Thoracic aorta (tissue), 2 donors: Measurements from ENCODE around the gene GAD2. TPM values are rescaled to one million over a fixed set of nuclear protein-coding genes. Genes with fewer than 3 reads are reported as not detected.

Experiments
- ATAC-seq: fragments of 150-250 bp; one replicate; pipeline ENCODE4 v1.8.0; 2017; ENCODE audit warnings: low read depth; ENCODE audit not compliant: insufficient number of reproducible peaks, low FRiP score
- DNase-seq: peaks from one replicate; pipeline ENCODE4 v3.0.0-alpha.2; 2020; ENCODE audit warnings: low spot score
- H3K27ac ChIP-seq, 2 donors: fragments of 200-600 bp; sonication (generic); 1 replicate in 1 of 2; 2 replicates in 1 of 2; pipeline ENCODE4 v1.5.1; 2016; ENCODE audit warnings: mild to moderate bottlenecking in 2 of 2, moderate library complexity in 2 of 2
- H3K27me3 ChIP-seq: fragments of 200-600 bp; sonication (generic); replicated peaks from 2 replicates; pipeline ENCODE4 v1.6.0; 2016; ENCODE audit warnings: mild to moderate bottlenecking; ENCODE audit not compliant: insufficient read depth
- H3K36me3 ChIP-seq: fragments of 200-600 bp; sonication (generic); one replicate; pipeline ENCODE4 v1.5.1; 2016
- H3K4me1 ChIP-seq, 2 donors: fragments of 200-600 bp; sonication (generic); 1 replicate in 1 of 2; 2 replicates in 1 of 2; pipeline versions ENCODE4 v1.5.1 to v1.6.0; 2016; ENCODE audit warnings: low read depth in 2 of 2, mild to moderate bottlenecking in 1 of 2; ENCODE audit not compliant: control insufficient read depth in 1 of 2
- H3K4me3 ChIP-seq: fragments of 200-600 bp; sonication (generic); 2 replicates; pipeline ENCODE4 v1.5.1; 2016; ENCODE audit warnings: mild to moderate bottlenecking
- H3K9me3 ChIP-seq: fragments of 200-600 bp; sonication (generic); 2 replicates; pipeline ENCODE4 v1.5.1; 2016
- CTCF ChIP-seq: fragments of 200-600 bp; sonication (generic); IDR thresholded peaks from one replicate; pipeline ENCODE4 v1.5.1; 2019; ENCODE audit warnings: antibody characterized with exemption
- total RNA-seq, 2 donors: library from RNA; depleted of rRNA; stranded (reverse); fragments of >200 nt; gene quantifications; one replicate each; pipeline versions ENCODE4 v1.1.0 to v1.2.3, GENCODE V29; 2016

Gene GAD2
- total RNA-seq, 2 donors from 2014 or later: not detected

- H3K27me3 ChIP-seq: peaks cover 16% of the 10 kb centered on the region
- no peaks in the 10 kb centered on the region for H3K36me3 ChIP-seq
- no peak for TF ChIP-seq CTCF
- DNase-seq (no peak), ATAC-seq (no peak)
- peak overlapping the region; percentile 59 for H3K4me3 ChIP-seq
- H3K9me3 ChIP-seq: no peaks in the 10 kb centered on the region
- no peak overlapping the region for H3K27ac ChIP-seq
- H3K4me1 ChIP-seq: peaks cover 20 to 36% of the 10 kb centered on the region in 2 donors
Observed at GRCh38 chr10:26215396-26215934, 1.1 kb upstream of the GAD2 start.

- DNase-seq (no peak), ATAC-seq (no peak)
- Histone ChIP-seq H3K9me3 (no peaks in the 10 kb centered on the region), H3K27ac (no peak overlapping the region), H3K27me3 (peaks cover 16% of the 10 kb centered on the region), H3K4me3 (peak overlapping the region; percentile 59), H3K4me1 (peaks cover 20 to 36% of the 10 kb centered on the region in 2 donors), H3K36me3 (no peaks in the 10 kb centered on the region)
- no peak for TF ChIP-seq CTCF
Observed at GRCh38 chr10:26215935-26216584, 514 bp upstream of the GAD2 start.

- H3K4me3 ChIP-seq: peak overlapping the region; percentile 48
- H3K9me3 ChIP-seq: no peaks in the 10 kb centered on the region
- no peak overlapping the region for H3K27ac ChIP-seq
- H3K4me1 ChIP-seq: peaks cover 20 to 36% of the 10 kb centered on the region in 2 donors
- ATAC-seq (no peak), DNase-seq (no peak)
- no peak for TF ChIP-seq CTCF
- peaks cover 16% of the 10 kb centered on the region for H3K27me3 ChIP-seq
- no peaks in the 10 kb centered on the region for H3K36me3 ChIP-seq
Observed at GRCh38 chr10:26217396-26218086, 967 bp downstream of the GAD2 start.

GRCh38 chr10:26219676-26220075 is 3.1 kb downstream of the GAD2 start:
- no peak for TF ChIP-seq CTCF
- H3K36me3 ChIP-seq: no peaks in the 10 kb centered on the region
- H3K27ac ChIP-seq: no peak overlapping the region
- no peak for DNase-seq
- no peak for ATAC-seq
- H3K4me1 ChIP-seq: peaks cover 20 to 36% of the 10 kb centered on the region in 2 donors
- H3K4me3 ChIP-seq: no peak overlapping the region
- peaks cover 9% of the 10 kb centered on the region for H3K27me3 ChIP-seq
- H3K9me3 ChIP-seq: no peaks in the 10 kb centered on the region

- Histone ChIP-seq H3K9me3 (no peaks in the 10 kb centered on the region), H3K27ac (no peak overlapping the region), H3K36me3 (no peaks in the 10 kb centered on the region), H3K27me3 (peaks cover 9% of the 10 kb centered on the region), H3K4me3 (no peak overlapping the region), H3K4me1 (peaks cover 16 to 24% of the 10 kb centered on the region in 2 donors)
- ATAC-seq (no peak), DNase-seq (no peak)
- TF ChIP-seq CTCF: no peak
Observed at GRCh38 chr10:26220901-26221300, 4.3 kb downstream of the GAD2 start.
